Endodermal cell (in vitro differentiated cells): ENCODE data around the gene CAPG. TPM values are rescaled to one million over a fixed set of nuclear protein-coding genes. Genes with fewer than 3 reads are reported as not detected.

Experiments used
- DNase-seq: peaks from one replicate; pipeline ENCODE4 v3.0.0-alpha.2; 2017
- H3K27ac ChIP-seq: 2 replicates; pipeline ENCODE4 v1.5.1; 2013; ENCODE audit warnings: mild to moderate bottlenecking, low read depth, low read length, moderate library complexity
- H3K27me3 ChIP-seq: 2 replicates; pipeline ENCODE4 v1.6.1; 2013; ENCODE audit warnings: mild to moderate bottlenecking, low read length, moderate library complexity; ENCODE audit not compliant: insufficient read depth, control insufficient read depth, poor library complexity, severe bottlenecking
- H3K36me3 ChIP-seq: 2 replicates; pipeline ENCODE4 v1.7.0; 2013; ENCODE audit warnings: mild to moderate bottlenecking, low read length, moderate library complexity; ENCODE audit not compliant: control insufficient read depth, insufficient read depth
- H3K4me1 ChIP-seq: one replicate; pipeline ENCODE4 v1.7.0; 2013; ENCODE audit warnings: low read length; ENCODE audit not compliant: control insufficient read depth, insufficient read depth
- H3K4me3 ChIP-seq: 2 replicates; pipeline ENCODE4 v1.5.1; 2013; ENCODE audit warnings: mild to moderate bottlenecking, low read length, moderate library complexity
- H3K9ac ChIP-seq: 2 replicates; pipeline ENCODE4 v1.6.1; 2013; ENCODE audit warnings: mild to moderate bottlenecking, low read length, moderate library complexity; ENCODE audit not compliant: poor library complexity, severe bottlenecking; ENCODE audit errors: extremely low read depth
- H3K9me3 ChIP-seq: 2 replicates; pipeline ENCODE4 v1.6.1; 2013; ENCODE audit warnings: mild to moderate bottlenecking, low read length, moderate library complexity; ENCODE audit not compliant: control insufficient read depth
- H3K27ac Mint-ChIP-seq: 2 replicates; pipeline ENCODE4 v1.8.0; 2020; ENCODE audit warnings: mixed read lengths
- H3K27me3 Mint-ChIP-seq: 2 replicates; pipeline ENCODE4 v1.8.0; 2021; ENCODE audit warnings: mild to moderate bottlenecking, mixed read lengths; ENCODE audit not compliant: insufficient read depth
- H3K36me3 Mint-ChIP-seq: 2 replicates; pipeline ENCODE4 v1.8.0; 2020; ENCODE audit warnings: low read depth, mixed read lengths
- H3K4me1 Mint-ChIP-seq: 2 replicates; pipeline ENCODE4 v1.8.0; 2020; ENCODE audit warnings: mixed read lengths
- H3K4me3 Mint-ChIP-seq: 2 replicates; pipeline ENCODE4 v1.8.0; 2020; ENCODE audit warnings: mild to moderate bottlenecking, moderate library complexity, mixed read lengths
- H3K9me3 Mint-ChIP-seq: 2 replicates; pipeline ENCODE4 v1.8.0; 2020; ENCODE audit warnings: mild to moderate bottlenecking, mixed read lengths
- CTCF ChIP-seq: fragments of 200-600 bp; sonication (generic); conservative IDR thresholded peaks from 2 replicates; pipeline ENCODE4 v1.5.0; 2021; ENCODE audit warnings: antibody characterized with exemption, mild to moderate bottlenecking
- WGBS, 2 experiments: methylation state at CpG; one replicate each; pipeline versions ENCODE4 v1.1.5 to v1.1.7; 2013; ENCODE audit warnings: missing lambda C conversion rate in 2 of 2, mixed read lengths in 1 of 2; ENCODE audit not compliant: insufficient coverage in 1 of 2, insufficient read length in 1 of 2; 5-methylcytosine and 5-hydroxymethylcytosine counted together
- total RNA-seq, 2 donors: library from RNA; stranded (reverse); fragmentation: NEBNext Ultra II Directional in 1 of 2; extraction: Animal tissue kit (Norgen Biotek cat#: 25700) in 1 of 2; gene quantifications; 2 replicates in 1 of 2; 3 replicates in 1 of 2; pipeline ENCODE4 v1.2.1, GENCODE V29; 2021

CAPG gene
- total RNA-seq, 2 donors from 2014 or later, result 104 to 119 TPM

- Histone ChIP-seq H3K4me1 (peaks cover 11% of the 10 kb centered on the region), H3K9me3 (peaks cover 10% of the 10 kb centered on the region), H3K36me3 (no peaks in the 10 kb centered on the region), H3K4me3 (no peak overlapping the region), H3K27me3 (no peaks in the 10 kb centered on the region), H3K27ac (no peak overlapping the region), H3K9ac (no peak overlapping the region)
- H3K9me3 Mint-ChIP-seq, result peaks cover 12% of the 10 kb centered on the region
- H3K27ac Mint-ChIP-seq, result peak overlapping the region; percentile 87
- DNase-seq, result peak; percentile 82
- H3K4me3 Mint-ChIP-seq, result no peak overlapping the region
- no peak for TF ChIP-seq CTCF
- peaks cover 36% of the 10 kb centered on the region for H3K4me1 Mint-ChIP-seq
- peaks cover 3% of the 10 kb centered on the region for H3K36me3 Mint-ChIP-seq
- H3K27me3 Mint-ChIP-seq, result no peaks in the 10 kb centered on the region
- WGBS, 2 experiments, result 68 to 71% methylated on average over 10 to 12 of the region's 12 CpGs
Measured at GRCh38 chr2:85458601-85459563, 48.7 kb upstream of the CAPG start.

GRCh38 chr2:85457877-85458316, 47.7 kb upstream of the CAPG start:
- Histone ChIP-seq H3K4me1 (peaks cover 11% of the 10 kb centered on the region), H3K27me3 (no peaks in the 10 kb centered on the region), H3K27ac (no peak overlapping the region), H3K36me3 (no peaks in the 10 kb centered on the region), H3K4me3 (no peak overlapping the region), H3K9ac (no peak overlapping the region), H3K9me3 (peaks cover 10% of the 10 kb centered on the region)
- Mint-ChIP-seq H3K4me3 (no peak overlapping the region), H3K27ac (peak overlapping the region; percentile 29), H3K9me3 (peaks cover 16% of the 10 kb centered on the region), H3K27me3 (no peaks in the 10 kb centered on the region), H3K4me1 (peaks cover 39% of the 10 kb centered on the region), H3K36me3 (peaks cover 3% of the 10 kb centered on the region)
- 83 to 91% methylated on average over 5 to 6 of the region's 6 CpGs for WGBS, 2 experiments
- DNase-seq, result no peak
- TF ChIP-seq CTCF, result no peak

- 85 to 86% methylated on average over 3 to 5 of the region's 5 CpGs for WGBS, 2 experiments
- H3K4me1 Mint-ChIP-seq, result peaks cover 39% of the 10 kb centered on the region
Measured at GRCh38 chr2:85457043-85457442, 46.9 kb upstream of the CAPG start.

More at GRCh38 chr2:85457043-85457442, 46.9 kb upstream of the CAPG start:
- H3K27ac ChIP-seq, result no peak overlapping the region
- Mint-ChIP-seq H3K27ac (peak overlapping the region; percentile 99), H3K27me3 (no peaks in the 10 kb centered on the region), H3K4me3 (peak overlapping the region; percentile 42), H3K9me3 (peaks cover 16% of the 10 kb centered on the region), H3K36me3 (peaks cover 3% of the 10 kb centered on the region)
- TF ChIP-seq CTCF, result no peak
- DNase-seq, result no peak
- peaks cover 11% of the 10 kb centered on the region for H3K4me1 ChIP-seq
- no peaks in the 10 kb centered on the region for H3K27me3 ChIP-seq
- H3K9ac ChIP-seq, result no peak overlapping the region
- no peak overlapping the region for H3K4me3 ChIP-seq
- no peaks in the 10 kb centered on the region for H3K36me3 ChIP-seq
- H3K9me3 ChIP-seq, result peaks cover 10% of the 10 kb centered on the region
